GM12874 (cell line): ENCODE results near the gene DQX1.

Experiments used
- CTCF ChIP-seq: IDR thresholded peaks from 2 replicates; pipeline ENCODE4 v1.5.1; 2011; ENCODE audit warnings: low read depth, mild to moderate bottlenecking, control low read depth, low read length, moderate library complexity; ENCODE audit not compliant: insufficient read depth

The DQX1 gene

DNA sequence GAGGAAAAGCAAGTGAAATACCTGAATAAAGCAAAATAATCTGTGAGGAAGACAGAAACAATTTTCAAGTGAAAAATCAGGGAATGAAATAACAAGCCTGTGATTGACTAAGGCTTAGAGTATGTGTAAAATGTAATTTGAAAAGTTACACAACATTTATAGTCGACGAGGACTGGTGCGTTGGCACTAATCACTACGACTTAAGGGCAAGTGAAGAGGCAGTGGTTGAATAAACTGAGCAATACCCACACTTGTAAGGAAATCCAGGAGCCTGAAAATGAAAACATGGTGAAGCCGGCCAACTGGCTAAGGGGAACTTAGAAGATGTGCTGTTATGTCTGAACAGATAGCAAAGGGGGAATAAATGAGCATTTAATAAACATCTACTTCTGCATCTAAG, 41.9 kb upstream of the DQX1 start:
- TF ChIP-seq CTCF, result no peak

DNA sequence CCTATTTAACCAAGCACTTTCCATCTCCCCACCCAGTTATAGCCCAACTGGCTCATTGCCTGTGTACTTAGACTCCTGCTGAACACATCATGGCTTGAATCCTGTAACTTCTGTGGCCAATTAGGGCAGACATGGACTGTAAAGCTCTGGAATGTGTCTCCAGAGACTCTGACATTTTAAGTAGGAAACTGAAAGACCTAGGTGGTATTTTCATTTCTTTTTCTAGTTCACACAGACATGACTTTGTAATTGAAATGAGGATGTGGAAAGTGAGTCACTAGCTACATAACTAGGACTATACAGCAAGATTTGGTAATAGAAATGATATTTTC, 40.7 kb upstream of the DQX1 start:
- TF ChIP-seq CTCF, result no peak

DNA sequence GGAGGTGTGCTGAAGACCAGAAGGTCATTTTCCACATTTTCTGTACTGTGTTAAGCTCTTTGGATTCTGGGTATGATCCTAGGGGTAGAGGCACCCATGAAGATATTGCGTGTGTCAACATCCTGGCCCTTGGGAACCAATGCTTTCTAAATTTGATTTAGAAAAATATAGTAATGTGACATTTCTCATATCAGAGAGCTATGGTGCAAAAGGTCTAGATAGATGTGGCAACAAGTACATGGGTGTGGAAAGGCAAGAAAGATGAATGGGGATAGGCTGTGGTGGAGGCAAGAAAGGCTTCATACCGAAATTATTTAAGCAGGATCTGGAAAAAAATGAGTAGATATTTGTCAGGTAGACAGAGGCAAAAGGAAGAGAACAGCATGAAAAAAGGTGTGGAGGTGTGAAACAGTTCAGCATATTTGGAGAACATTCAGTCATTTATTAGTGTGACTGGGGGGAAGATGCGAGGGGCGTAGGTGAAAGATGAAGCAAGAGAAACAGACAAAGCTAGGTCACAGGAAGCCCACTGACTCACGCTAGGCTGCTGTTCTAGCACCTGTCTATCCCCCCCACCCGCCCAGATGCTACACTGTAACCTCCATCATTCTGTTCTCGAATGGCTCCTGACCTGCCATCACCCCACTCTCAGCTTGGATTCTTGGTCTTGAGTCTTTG, 40.2 kb upstream of the DQX1 start:
- no peak for TF ChIP-seq CTCF

GRCh38 chr2:74564222-74564621, 38.2 kb upstream of the DQX1 start:
- no peak for TF ChIP-seq CTCF

DNA sequence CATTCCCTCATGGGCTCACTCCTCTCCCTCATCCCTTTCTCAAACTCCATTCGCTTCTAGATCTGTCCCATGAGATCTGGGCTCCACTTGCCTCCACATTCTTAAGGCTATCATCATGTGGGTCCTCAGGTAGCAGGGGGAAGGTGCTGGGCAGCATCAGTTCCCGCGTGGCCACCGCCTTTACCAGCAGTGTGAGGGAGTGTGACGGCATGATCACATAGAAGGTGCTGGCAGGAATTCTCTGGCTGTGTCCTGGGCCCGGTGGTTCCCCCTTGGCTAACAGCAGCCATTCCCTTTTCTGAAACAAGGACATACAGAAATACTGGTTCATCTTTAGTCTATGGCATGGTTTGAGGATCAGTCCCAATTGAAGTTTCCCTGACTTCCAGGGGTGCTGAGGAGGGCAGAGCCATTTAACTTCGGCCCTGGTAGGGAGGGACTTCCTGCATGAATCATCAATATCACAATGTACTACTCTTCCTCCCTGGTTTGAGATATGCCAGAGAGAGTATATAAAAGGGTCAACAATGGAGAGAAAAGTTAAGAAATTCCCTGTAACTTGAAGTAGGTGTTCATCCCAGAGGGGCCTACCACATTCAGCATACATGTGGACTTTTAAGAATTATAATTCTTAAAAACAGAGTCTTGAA, 36.2 kb upstream of the DQX1 start:
- no peak for TF ChIP-seq CTCF

DNA sequence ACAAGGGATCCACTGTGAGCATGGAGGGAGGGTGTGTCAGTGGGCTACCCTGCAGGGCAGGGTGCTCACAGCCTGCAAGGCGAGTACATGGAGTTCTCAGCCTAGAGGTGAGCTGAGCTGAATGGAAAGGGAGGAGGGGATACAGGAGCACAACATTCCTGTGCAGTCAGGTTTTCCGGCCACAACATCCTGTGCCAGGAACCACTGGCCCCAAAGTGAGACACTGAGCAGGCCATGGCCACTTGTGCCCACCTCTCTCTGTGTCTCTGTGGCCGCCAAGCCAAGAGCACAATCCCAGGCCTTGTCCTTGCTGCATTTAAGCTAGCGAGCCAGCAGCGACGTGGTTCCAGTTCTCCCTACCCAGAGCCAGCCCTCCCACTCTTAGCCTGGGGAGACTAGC, 34.6 kb upstream of the DQX1 start:
- no peak for TF ChIP-seq CTCF

DNA sequence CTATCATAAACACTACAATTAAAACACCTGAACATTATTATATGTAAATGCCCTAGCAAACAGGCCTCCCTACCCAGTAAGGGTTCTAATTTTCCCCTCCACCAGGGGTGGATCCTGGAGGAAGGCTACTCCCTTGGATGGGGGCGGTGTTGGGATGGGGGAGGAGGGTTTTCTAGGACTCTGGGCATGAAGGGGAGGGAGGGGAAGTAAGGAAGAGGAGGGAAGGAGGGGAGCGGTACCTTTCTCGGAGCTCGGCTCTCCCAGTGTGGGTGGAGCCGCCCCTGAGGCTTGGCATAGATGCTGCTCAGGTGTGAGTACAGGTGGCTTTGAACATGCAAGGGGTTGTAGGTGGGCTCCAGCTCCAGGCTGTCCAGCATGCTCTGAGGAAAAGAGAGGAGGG, 33.9 kb upstream of the DQX1 start:
- no peak for TF ChIP-seq CTCF
